ENCODE data around the gene IFITM2.
"Not testable (repeated sequence)": the region's sequence is repeated elsewhere in the genome, so short reads cannot be mapped to it uniquely, and the experiment has no call there.

GRCh38 chr11:307766-308708 is at the start of gene IFITM2:
- TF ChIP-seq CTCF, EP300 (IDR thresholded peaks at IDR 0.05): not testable (repeated sequence)
- TF ChIP-seq POLR2AphosphoS5 (IDR thresholded peaks at IDR 0.05): peak; percentile 90

All from gastroesophageal sphincter (tissue), 3 donors.